ENCODE results near the gene MYOT. TPM values are rescaled to one million over a fixed set of nuclear protein-coding genes. Genes with fewer than 3 reads are reported as not detected.
"Not testable (repeated sequence)": the region's sequence is repeated elsewhere in the genome, so short reads cannot be mapped to it uniquely, and the experiment has no call there.

MYOT gene
- total RNA-seq, 2 donors from 2014 or later, result 0.33 to 1.0 TPM

GRCh38 chr5:137845472-137845871, 22.2 kb upstream of the MYOT start:
- no peaks in the 10 kb centered on the region for H3K4me1 ChIP-seq
- no peak overlapping the region for H3K27ac ChIP-seq
- DNase-seq (no peak), ATAC-seq (no peak)
- H3K4me3 ChIP-seq, result no peak overlapping the region
- no peaks in the 10 kb centered on the region for H3K27me3 ChIP-seq
- TF ChIP-seq CTCF (IDR thresholded peaks at IDR 0.05), result no peak
- TF ChIP-seq POLR2A (IDR thresholded peaks at IDR 0.05), result no peak
- no peaks in the 10 kb centered on the region for H3K36me3 ChIP-seq (replicated peaks in 1 of 2; ENCODE audit: insufficient read depth in 1 of 2, low read depth in 2 of 2)
- intact Hi-C loops (cut with DNase I), result no loop called here
- H3K9me3 ChIP-seq, result no peaks in the 10 kb centered on the region

- no peak overlapping the region for H3K4me3 ChIP-seq
- no peaks in the 10 kb centered on the region for H3K36me3 ChIP-seq (replicated peaks in 1 of 2; ENCODE audit: insufficient read depth in 1 of 2, low read depth in 2 of 2)
- TF ChIP-seq CTCF (IDR thresholded peaks at IDR 0.05), result no peak
- no peak for TF ChIP-seq POLR2A (IDR thresholded peaks at IDR 0.05)
- intact Hi-C loops (cut with DNase I), result no loop called here
- ATAC-seq (no peak), DNase-seq (no peak)
- no peaks in the 10 kb centered on the region for H3K4me1 ChIP-seq
- H3K9me3 ChIP-seq, result no peaks in the 10 kb centered on the region
- 88 to 91% methylated on average over 6 of the region's 6 CpGs for WGBS, 2 donors
- no peak overlapping the region for H3K27ac ChIP-seq
- no peaks in the 10 kb centered on the region for H3K27me3 ChIP-seq
Measured at GRCh38 chr5:137847687-137848086, 20.0 kb upstream of the MYOT start.

GRCh38 chr5:137853165-137853564, 14.5 kb upstream of the MYOT start:
- not testable (repeated sequence) for ATAC-seq

GRCh38 chr5:137856201-137856600, 11.5 kb upstream of the MYOT start:
- Histone ChIP-seq H3K36me3 (replicated peaks in 1 of 2; ENCODE audit: insufficient read depth in 1 of 2, low read depth in 2 of 2) (no peaks in the 10 kb centered on the region), H3K4me1 (peaks cover 5% of the 10 kb centered on the region), H3K27ac (no peak overlapping the region), H3K4me3 (no peak overlapping the region), H3K9me3 (no peaks in the 10 kb centered on the region), H3K27me3 (no peaks in the 10 kb centered on the region)
- no peak for DNase-seq
- intact Hi-C loops (cut with DNase I), result no loop called here
- TF ChIP-seq POLR2A (IDR thresholded peaks at IDR 0.05) (no peak), CTCF (IDR thresholded peaks at IDR 0.05) (no peak)
- WGBS, 2 donors, result 64 to 68% methylated on average over 3 of the region's 3 CpGs
- no peak for ATAC-seq

More at GRCh38 chr5:137853165-137853564, 14.5 kb upstream of the MYOT start:
- H3K36me3 ChIP-seq (replicated peaks in 1 of 2; ENCODE audit: insufficient read depth in 1 of 2, low read depth in 2 of 2); H3K4me1 ChIP-seq; DNase-seq; H3K27ac ChIP-seq; H3K27me3 ChIP-seq; H3K4me3 ChIP-seq; H3K9me3 ChIP-seq; intact Hi-C loops (cut with DNase I): not testable (repeated sequence)

- Histone ChIP-seq H3K27ac (no peak overlapping the region), H3K27me3 (no peaks in the 10 kb centered on the region), H3K4me3 (no peak overlapping the region), H3K36me3 (replicated peaks in 1 of 2; ENCODE audit: insufficient read depth in 1 of 2, low read depth in 2 of 2) (no peaks in the 10 kb centered on the region), H3K9me3 (no peaks in the 10 kb centered on the region), H3K4me1 (peaks cover 5% of the 10 kb centered on the region)
- 68 to 84% methylated on average over 5 of the region's 5 CpGs for WGBS, 2 donors
- no peak for TF ChIP-seq CTCF (IDR thresholded peaks at IDR 0.05)
- no peak for TF ChIP-seq POLR2A (IDR thresholded peaks at IDR 0.05)
- no peak for DNase-seq
- ATAC-seq, result no peak
- intact Hi-C loops (cut with DNase I), result no loop called here
Measured at GRCh38 chr5:137856916-137857862, 10.5 kb upstream of the MYOT start.
